WTC11 (cell line): Measurements from ENCODE around the gene MND1. TPM values are rescaled to one million over a fixed set of nuclear protein-coding genes. Genes with fewer than 3 reads are reported as not detected.
A peak's percentile ranks its signal among the peaks of the same experiment; 100 is the strongest.

Experiments
- ATAC-seq: fragments of 200-7000 bp; cut with Tn5 transposase; 2 replicates; pipeline ENCODE4 v1.10.0; 2021; ENCODE audit warnings: mild to moderate bottlenecking, moderate library complexity
- CTCF ChIA-PET: fragments of 300-600 bp; sonication (Branson Sonifier 250); formaldehyde crosslinking; loops from one replicate; lab custom pipeline; 2021; ENCODE audit warnings: antibody characterized with exemption; lab: Charles Lee
- POLR2A ChIA-PET: fragments of 350-600 bp; sonication (Branson Sonifier 250); formaldehyde crosslinking; loops from one replicate; lab custom pipeline; 2021; ENCODE audit warnings: antibody characterized with exemption; lab: Charles Lee
- DNase-seq: peaks from one replicate; pipeline ENCODE4 v3.0.0; 2021; ENCODE audit warnings: low spot score
- H3K27ac Mint-ChIP-seq: 2 replicates; pipeline ENCODE4 v1.8.0; 2021; ENCODE audit warnings: mixed read lengths
- H3K27me3 Mint-ChIP-seq: 2 replicates; pipeline ENCODE4 v1.8.0; 2021; ENCODE audit warnings: low read depth, mild to moderate bottlenecking, moderate library complexity, mixed read lengths
- H3K36me3 Mint-ChIP-seq: 2 replicates; pipeline ENCODE4 v1.8.0; 2021; ENCODE audit warnings: mixed read lengths
- H3K4me1 Mint-ChIP-seq: 2 replicates; pipeline ENCODE4 v1.8.0; 2022; ENCODE audit warnings: mixed read lengths
- H3K4me3 Mint-ChIP-seq: 2 replicates; pipeline ENCODE4 v1.8.0; 2021; ENCODE audit warnings: mild to moderate bottlenecking, moderate library complexity, mixed read lengths
- H3K9me3 Mint-ChIP-seq: 2 replicates; pipeline ENCODE4 v1.8.0; 2021; ENCODE audit warnings: mixed read lengths
- AFF4 ChIP-seq: sonication (generic); formaldehyde crosslinking; IDR thresholded peaks from 2 replicates; pipeline ENCODE4 v1.8.1; 2023; ENCODE audit warnings: mild to moderate bottlenecking, missing genetic modification reagents, borderline replicate concordance
- ATF3 ChIP-seq: sonication (generic); formaldehyde crosslinking; conservative IDR thresholded peaks from 2 replicates; pipeline ENCODE4 v1.8.1; 2022; ENCODE audit warnings: mild to moderate bottlenecking, missing genetic modification reagents
- CDX4 ChIP-seq: fragments of 250-450 bp; sonication (Bioruptor Pico); IDR thresholded peaks from 2 replicates; pipeline ENCODE4 v1.9.0; 2021; ENCODE audit warnings: moderate library complexity, mild to moderate bottlenecking, inconsistent platforms, borderline replicate concordance
- ELF4 ChIP-seq: sonication (generic); formaldehyde crosslinking; IDR thresholded peaks from 2 replicates; pipeline ENCODE4 v1.8.1; 2022; ENCODE audit warnings: low read depth, mild to moderate bottlenecking, moderate library complexity, missing genetic modification reagents
- EMX1 ChIP-seq: fragments of 250-450 bp; sonication (Bioruptor Pico); IDR thresholded peaks from 2 replicates; pipeline ENCODE4 v1.8.0; 2021; ENCODE audit warnings: mild to moderate bottlenecking
- JUN ChIP-seq: sonication (generic); formaldehyde crosslinking; IDR thresholded peaks from 2 replicates; pipeline ENCODE4 v1.8.0; 2023; ENCODE audit warnings: mild to moderate bottlenecking, missing genetic modification reagents
- MYBL2 ChIP-seq: sonication (generic); formaldehyde crosslinking; IDR thresholded peaks from 2 replicates; pipeline ENCODE4 v1.8.1; 2023; ENCODE audit warnings: mild to moderate bottlenecking, moderate library complexity, missing genetic modification reagents
- SMAD3 ChIP-seq: sonication (generic); formaldehyde crosslinking; IDR thresholded peaks from 2 replicates; pipeline ENCODE4 v1.8.0; 2022; ENCODE audit warnings: missing genetic modification reagents, mild to moderate bottlenecking, borderline replicate concordance
- SMAD4 ChIP-seq: sonication (generic); formaldehyde crosslinking; IDR thresholded peaks from 2 replicates; pipeline ENCODE4 v1.8.0; 2022; ENCODE audit warnings: mild to moderate bottlenecking, missing genetic modification reagents
- ZNF121 ChIP-seq: sonication (generic); formaldehyde crosslinking; IDR thresholded peaks from 2 replicates; pipeline ENCODE4 v1.8.0; 2023; ENCODE audit warnings: missing genetic modification reagents
- ZNF232 ChIP-seq: sonication (generic); formaldehyde crosslinking; IDR thresholded peaks from 2 replicates; pipeline ENCODE4 v1.8.0; 2022; ENCODE audit warnings: mild to moderate bottlenecking, missing genetic modification reagents
- ZNF423 ChIP-seq: fragments of 250-450 bp; sonication (Bioruptor Pico); IDR thresholded peaks from 2 replicates; pipeline ENCODE4 v2.1.2; 2022; ENCODE audit warnings: mild to moderate bottlenecking, moderate library complexity
- total RNA-seq: library from RNA; stranded (reverse); gene quantifications from 3 replicates; pipeline ENCODE4 v1.2.3, GENCODE V29; 2021
- TF ChIP-seq, protein P1 (sequence below): sonication (generic); formaldehyde crosslinking; IDR thresholded peaks from 2 replicates; pipeline ENCODE4 v1.8.1; 2023; ENCODE audit warnings: mild to moderate bottlenecking, missing genetic modification reagents
- TF ChIP-seq, protein P2 (sequence below): fragments of 250-450 bp; sonication (Bioruptor Pico); IDR thresholded peaks from 2 replicates; pipeline ENCODE4 v1.9.0; 2021; ENCODE audit warnings: mild to moderate bottlenecking
- TF ChIP-seq, protein P3 (sequence below): sonication (generic); formaldehyde crosslinking; IDR thresholded peaks from 2 replicates; pipeline ENCODE4 v1.8.0; 2023; ENCODE audit warnings: missing genetic modification reagents, mild to moderate bottlenecking, borderline replicate concordance

The MND1 gene
- total RNA-seq, 1 experiment from 2014 or later, result 36.0 TPM

DNA sequence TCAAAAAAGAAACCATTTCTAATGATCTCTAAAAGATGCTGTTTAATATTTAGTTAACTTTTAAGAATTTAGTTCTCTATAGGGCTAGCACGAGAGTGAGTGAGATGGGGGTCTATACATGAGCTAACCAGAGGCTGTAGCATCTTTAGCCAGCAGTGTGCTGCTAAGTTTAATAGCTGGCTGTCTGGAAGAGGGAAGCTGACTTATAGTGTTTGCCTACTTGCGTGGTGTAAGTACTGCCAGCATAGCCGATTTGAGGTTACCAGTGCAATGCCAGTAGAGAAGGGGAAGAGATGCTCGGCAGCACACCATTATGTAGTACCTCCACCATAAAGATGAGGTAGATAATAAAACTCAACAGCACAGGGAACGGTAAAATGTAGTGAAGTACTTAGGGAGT, 74.5 kb downstream of the MND1 start (continued):
- TF ChIP-seq SMAD4, result no peak
- no peak for TF ChIP-seq EMX1 (CRISPR knock-in tag)

DNA sequence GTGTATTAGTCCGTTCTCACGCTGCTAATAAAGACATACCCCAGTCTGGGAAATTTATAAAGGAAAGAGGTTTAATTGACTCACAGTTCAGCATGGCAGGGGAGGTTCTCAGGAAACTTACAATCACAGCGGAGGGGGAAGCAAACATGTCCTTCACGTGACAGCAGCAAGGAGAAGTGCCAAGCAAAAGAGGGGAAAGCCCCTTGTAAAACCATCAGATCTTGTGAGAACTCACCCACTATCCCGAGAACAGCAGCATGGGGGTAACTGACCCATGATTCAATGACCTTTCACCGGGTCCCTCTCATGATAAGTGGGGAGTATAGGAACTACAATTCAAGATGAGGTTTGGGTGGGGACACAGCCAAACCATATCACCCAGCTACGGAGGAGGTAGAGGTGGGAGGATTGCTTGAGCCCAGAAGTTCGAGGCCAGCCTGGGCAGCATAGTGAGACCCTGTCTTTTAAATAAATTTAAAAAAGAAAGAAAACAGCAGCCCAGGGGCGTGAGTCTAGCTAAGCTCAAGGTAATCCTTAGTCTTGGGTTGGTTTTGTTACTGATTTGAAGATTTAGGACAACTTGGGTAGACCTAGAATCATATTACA, 75.3 kb downstream of the MND1 start:
- ATAC-seq (peak; percentile 14; the same call in 1 of the 2 replicates), DNase-seq (no peak)
- Mint-ChIP-seq H3K36me3 (peaks cover 8% of the 10 kb centered on the region; the same call in 1 of the 2 replicates), H3K4me1 (peaks cover 19% of the 10 kb centered on the region)
- no peak for TF ChIP-seq ATF3
- peak; percentile 81 for TF ChIP-seq ZNF121 (CRISPR knock-in tag)
- TF ChIP-seq, all 79 proteins: peak for 1
- Mint-ChIP-seq H3K4me3 (no peak overlapping the region), H3K27ac (peak overlapping the region; percentile 23; the same call in 1 of the 2 replicates), H3K9me3 (no peaks in the 10 kb centered on the region), H3K27me3 (no peaks in the 10 kb centered on the region)
- CTCF ChIA-PET, result no interaction called here
- POLR2A ChIA-PET, result no interaction called here

DNA sequence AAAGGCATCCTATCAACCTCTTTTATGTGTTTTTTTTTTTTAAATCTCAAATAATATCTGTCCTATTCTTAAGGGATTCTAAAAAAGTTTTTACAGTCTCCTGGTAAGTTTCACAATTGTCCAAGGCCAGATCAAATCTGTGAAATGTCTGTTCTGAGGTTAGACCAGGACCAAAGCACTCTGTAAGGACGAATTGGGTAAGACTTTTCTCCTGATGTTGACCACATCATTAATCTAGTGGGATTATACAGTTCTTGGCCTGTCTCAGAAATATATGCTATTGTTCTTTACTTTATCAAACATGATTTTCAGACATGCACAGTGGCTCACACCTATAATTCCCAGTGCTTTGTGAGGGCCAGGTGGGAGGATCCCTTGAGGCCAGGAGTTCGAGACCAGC, 75.9 kb downstream of the MND1 start:
- H3K4me1 Mint-ChIP-seq, result peaks cover 19% of the 10 kb centered on the region
- no peak for ATAC-seq
- no peaks in the 10 kb centered on the region for H3K9me3 Mint-ChIP-seq
- H3K27me3 Mint-ChIP-seq, result no peaks in the 10 kb centered on the region
- ChIA-PET POLR2A (no interaction called here), CTCF (no interaction called here)
- peaks cover 8% of the 10 kb centered on the region; the same call in 1 of the 2 replicates for H3K36me3 Mint-ChIP-seq
- DNase-seq, result no peak
- TF ChIP-seq, protein P1, sequence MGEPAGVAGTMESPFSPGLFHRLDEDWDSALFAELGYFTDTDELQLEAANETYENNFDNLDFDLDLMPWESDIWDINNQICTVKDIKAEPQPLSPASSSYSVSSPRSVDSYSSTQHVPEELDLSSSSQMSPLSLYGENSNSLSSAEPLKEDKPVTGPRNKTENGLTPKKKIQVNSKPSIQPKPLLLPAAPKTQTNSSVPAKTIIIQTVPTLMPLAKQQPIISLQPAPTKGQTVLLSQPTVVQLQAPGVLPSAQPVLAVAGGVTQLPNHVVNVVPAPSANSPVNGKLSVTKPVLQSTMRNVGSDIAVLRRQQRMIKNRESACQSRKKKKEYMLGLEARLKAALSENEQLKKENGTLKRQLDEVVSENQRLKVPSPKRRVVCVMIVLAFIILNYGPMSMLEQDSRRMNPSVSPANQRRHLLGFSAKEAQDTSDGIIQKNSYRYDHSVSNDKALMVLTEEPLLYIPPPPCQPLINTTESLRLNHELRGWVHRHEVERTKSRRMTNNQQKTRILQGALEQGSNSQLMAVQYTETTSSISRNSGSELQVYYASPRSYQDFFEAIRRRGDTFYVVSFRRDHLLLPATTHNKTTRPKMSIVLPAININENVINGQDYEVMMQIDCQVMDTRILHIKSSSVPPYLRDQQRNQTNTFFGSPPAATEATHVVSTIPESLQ (CRISPR knock-in tag), result no peak
- TF ChIP-seq ZNF121 (CRISPR knock-in tag), result 0 out of 2 replicates have a peak, but pooled peaks have one; percentile 35
- TF ChIP-seq ELF4 (CRISPR knock-in tag), result no peak
- TF ChIP-seq, protein P2, sequence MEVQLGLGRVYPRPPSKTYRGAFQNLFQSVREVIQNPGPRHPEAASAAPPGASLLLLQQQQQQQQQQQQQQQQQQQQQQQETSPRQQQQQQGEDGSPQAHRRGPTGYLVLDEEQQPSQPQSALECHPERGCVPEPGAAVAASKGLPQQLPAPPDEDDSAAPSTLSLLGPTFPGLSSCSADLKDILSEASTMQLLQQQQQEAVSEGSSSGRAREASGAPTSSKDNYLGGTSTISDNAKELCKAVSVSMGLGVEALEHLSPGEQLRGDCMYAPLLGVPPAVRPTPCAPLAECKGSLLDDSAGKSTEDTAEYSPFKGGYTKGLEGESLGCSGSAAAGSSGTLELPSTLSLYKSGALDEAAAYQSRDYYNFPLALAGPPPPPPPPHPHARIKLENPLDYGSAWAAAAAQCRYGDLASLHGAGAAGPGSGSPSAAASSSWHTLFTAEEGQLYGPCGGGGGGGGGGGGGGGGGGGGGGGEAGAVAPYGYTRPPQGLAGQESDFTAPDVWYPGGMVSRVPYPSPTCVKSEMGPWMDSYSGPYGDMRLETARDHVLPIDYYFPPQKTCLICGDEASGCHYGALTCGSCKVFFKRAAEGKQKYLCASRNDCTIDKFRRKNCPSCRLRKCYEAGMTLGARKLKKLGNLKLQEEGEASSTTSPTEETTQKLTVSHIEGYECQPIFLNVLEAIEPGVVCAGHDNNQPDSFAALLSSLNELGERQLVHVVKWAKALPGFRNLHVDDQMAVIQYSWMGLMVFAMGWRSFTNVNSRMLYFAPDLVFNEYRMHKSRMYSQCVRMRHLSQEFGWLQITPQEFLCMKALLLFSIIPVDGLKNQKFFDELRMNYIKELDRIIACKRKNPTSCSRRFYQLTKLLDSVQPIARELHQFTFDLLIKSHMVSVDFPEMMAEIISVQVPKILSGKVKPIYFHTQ (CRISPR knock-in tag), result no peak
- TF ChIP-seq ZNF232 (CRISPR knock-in tag), result no peak
- no peak for TF ChIP-seq CDX4 (CRISPR knock-in tag)
- no peak for TF ChIP-seq MYBL2 (CRISPR knock-in tag)
- no peak overlapping the region for H3K27ac Mint-ChIP-seq
- H3K4me3 Mint-ChIP-seq, result no peak overlapping the region

GRCh38 chr4:153421941-153422340, 77.5 kb downstream of the MND1 start:
- H3K9me3 Mint-ChIP-seq, result no peaks in the 10 kb centered on the region
- H3K36me3 Mint-ChIP-seq, result peaks cover 3% of the 10 kb centered on the region; the same call in 1 of the 2 replicates
- ChIA-PET POLR2A (no interaction called here), CTCF (interaction anchor here (0.8 to 1.0 kb wide), 2 partner anchors 11 to 279 kb away, joined by 3 to 4 read pairs; no protein-coding TSS in a partner anchor)
- no peak for DNase-seq
- no peak overlapping the region for H3K27ac Mint-ChIP-seq
- H3K27me3 Mint-ChIP-seq, result no peaks in the 10 kb centered on the region
- ATAC-seq, result no peak
- no peak overlapping the region for H3K4me3 Mint-ChIP-seq
- peaks cover 19% of the 10 kb centered on the region for H3K4me1 Mint-ChIP-seq
- TF ChIP-seq AFF4 (CRISPR knock-in tag) (no peak), SMAD3 (no peak), JUN (CRISPR knock-in tag) (no peak), ZNF423 (CRISPR knock-in tag) (no peak), SMAD4 (no peak)
- TF ChIP-seq, protein P3, sequence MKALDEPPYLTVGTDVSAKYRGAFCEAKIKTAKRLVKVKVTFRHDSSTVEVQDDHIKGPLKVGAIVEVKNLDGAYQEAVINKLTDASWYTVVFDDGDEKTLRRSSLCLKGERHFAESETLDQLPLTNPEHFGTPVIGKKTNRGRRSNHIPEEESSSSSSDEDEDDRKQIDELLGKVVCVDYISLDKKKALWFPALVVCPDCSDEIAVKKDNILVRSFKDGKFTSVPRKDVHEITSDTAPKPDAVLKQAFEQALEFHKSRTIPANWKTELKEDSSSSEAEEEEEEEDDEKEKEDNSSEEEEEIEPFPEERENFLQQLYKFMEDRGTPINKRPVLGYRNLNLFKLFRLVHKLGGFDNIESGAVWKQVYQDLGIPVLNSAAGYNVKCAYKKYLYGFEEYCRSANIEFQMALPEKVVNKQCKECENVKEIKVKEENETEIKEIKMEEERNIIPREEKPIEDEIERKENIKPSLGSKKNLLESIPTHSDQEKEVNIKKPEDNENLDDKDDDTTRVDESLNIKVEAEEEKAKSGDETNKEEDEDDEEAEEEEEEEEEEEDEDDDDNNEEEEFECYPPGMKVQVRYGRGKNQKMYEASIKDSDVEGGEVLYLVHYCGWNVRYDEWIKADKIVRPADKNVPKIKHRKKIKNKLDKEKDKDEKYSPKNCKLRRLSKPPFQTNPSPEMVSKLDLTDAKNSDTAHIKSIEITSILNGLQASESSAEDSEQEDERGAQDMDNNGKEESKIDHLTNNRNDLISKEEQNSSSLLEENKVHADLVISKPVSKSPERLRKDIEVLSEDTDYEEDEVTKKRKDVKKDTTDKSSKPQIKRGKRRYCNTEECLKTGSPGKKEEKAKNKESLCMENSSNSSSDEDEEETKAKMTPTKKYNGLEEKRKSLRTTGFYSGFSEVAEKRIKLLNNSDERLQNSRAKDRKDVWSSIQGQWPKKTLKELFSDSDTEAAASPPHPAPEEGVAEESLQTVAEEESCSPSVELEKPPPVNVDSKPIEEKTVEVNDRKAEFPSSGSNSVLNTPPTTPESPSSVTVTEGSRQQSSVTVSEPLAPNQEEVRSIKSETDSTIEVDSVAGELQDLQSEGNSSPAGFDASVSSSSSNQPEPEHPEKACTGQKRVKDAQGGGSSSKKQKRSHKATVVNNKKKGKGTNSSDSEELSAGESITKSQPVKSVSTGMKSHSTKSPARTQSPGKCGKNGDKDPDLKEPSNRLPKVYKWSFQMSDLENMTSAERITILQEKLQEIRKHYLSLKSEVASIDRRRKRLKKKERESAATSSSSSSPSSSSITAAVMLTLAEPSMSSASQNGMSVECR (CRISPR knock-in tag), result no peak
